ENCODE results near the gene GALNT9. TPM values are rescaled to one million over a fixed set of nuclear protein-coding genes. Genes with fewer than 3 reads are reported as not detected.
"Not testable (repeated sequence)": the region's sequence is repeated elsewhere in the genome, so short reads cannot be mapped to it uniquely, and the experiment has no call there.

Gene GALNT9
- 10 to 100 TPM in 3 of 4 donors, not detected in 1; 10.9 to 52.7 (median 36.7) TPM for total RNA-seq

- peak; percentile 13 for ATAC-seq (ENCODE audit: low FRiP score)
- no peak for TF ChIP-seq CTCF (IDR thresholded peaks at IDR 0.05)
- no peak for DNase-seq (ENCODE audit: low spot score)
These were observed at the start of gene GALNT9 for GRCh38 chr12:132329036-132329719. Gene GALNT9, minus strand, starts transcription at chr12:132329589. Its CDS starts 386 bp downstream, at chr12:132329203.

GRCh38 chr12:132379057-132379456 lies 49.7 kb upstream of the GALNT9 start:
- ATAC-seq (ENCODE audit: low FRiP score); DNase-seq (ENCODE audit: low spot score): not testable (repeated sequence)

- DNase-seq (ENCODE audit: low spot score), result no peak
- ATAC-seq (ENCODE audit: low FRiP score), result no peak
- no peak for TF ChIP-seq CTCF (IDR thresholded peaks at IDR 0.05)
These were observed 47.8 kb upstream of the GALNT9 start for GRCh38 chr12:132377147-132377546.

- DNase-seq (ENCODE audit: low spot score) (no peak), ATAC-seq (ENCODE audit: low FRiP score) (no peak)
- no peak for TF ChIP-seq CTCF (IDR thresholded peaks at IDR 0.05)
These were observed 47.1 kb upstream of the GALNT9 start for GRCh38 chr12:132376464-132376830.

- peak; percentile 16 for ATAC-seq (ENCODE audit: low FRiP score)
- TF ChIP-seq CTCF (IDR thresholded peaks at IDR 0.05), result no peak
These were observed 46.5 kb upstream of the GALNT9 start for GRCh38 chr12:132375747-132376463.

GRCh38 chr12:132374612-132375445 lies 45.4 kb upstream of the GALNT9 start:
- ATAC-seq (ENCODE audit: low FRiP score), result no peak
- DNase-seq (ENCODE audit: low spot score), result no peak
- TF ChIP-seq CTCF (IDR thresholded peaks at IDR 0.05), result no peak

More at GRCh38 chr12:132375747-132376463, 46.5 kb upstream of the GALNT9 start:
- DNase-seq (ENCODE audit: low spot score), result no peak

All from omental fat pad (tissue), 4 donors.